GM06990 (cell line): ENCODE results near the gene CAMK2G.
"Not testable (repeated sequence)": the region's sequence is repeated elsewhere in the genome, so short reads cannot be mapped to it uniquely, and the experiment has no call there.

Experiments
- DNase-seq: peaks from one replicate; pipeline ENCODE4 v3.0.0-alpha.2; 2011; ENCODE audit not compliant: insufficient read length; ENCODE audit errors: extremely low read depth
- H3K27me3 ChIP-seq: replicated peaks from 2 replicates; pipeline ENCODE4 v1.6.0; 2011; ENCODE audit warnings: low read length; ENCODE audit not compliant: control insufficient read depth, insufficient read depth
- H3K36me3 ChIP-seq: 2 replicates; pipeline ENCODE4 v1.5.1; 2011; ENCODE audit warnings: low read length; ENCODE audit not compliant: control insufficient read depth, insufficient read depth
- H3K4me3 ChIP-seq: replicated peaks from 2 replicates; pipeline ENCODE4 v1.5.1; 2011; ENCODE audit warnings: low read depth, mild to moderate bottlenecking, control low read depth, low read length
- TF ChIP-seq, protein P1 (sequence below): IDR thresholded peaks from 2 replicates; pipeline ENCODE4 v1.5.1; 2011; ENCODE audit warnings: low read length, control low read depth, mild to moderate bottlenecking, inconsistent platforms; ENCODE audit not compliant: insufficient read depth, poor library complexity, severe bottlenecking

The CAMK2G gene

DNA sequence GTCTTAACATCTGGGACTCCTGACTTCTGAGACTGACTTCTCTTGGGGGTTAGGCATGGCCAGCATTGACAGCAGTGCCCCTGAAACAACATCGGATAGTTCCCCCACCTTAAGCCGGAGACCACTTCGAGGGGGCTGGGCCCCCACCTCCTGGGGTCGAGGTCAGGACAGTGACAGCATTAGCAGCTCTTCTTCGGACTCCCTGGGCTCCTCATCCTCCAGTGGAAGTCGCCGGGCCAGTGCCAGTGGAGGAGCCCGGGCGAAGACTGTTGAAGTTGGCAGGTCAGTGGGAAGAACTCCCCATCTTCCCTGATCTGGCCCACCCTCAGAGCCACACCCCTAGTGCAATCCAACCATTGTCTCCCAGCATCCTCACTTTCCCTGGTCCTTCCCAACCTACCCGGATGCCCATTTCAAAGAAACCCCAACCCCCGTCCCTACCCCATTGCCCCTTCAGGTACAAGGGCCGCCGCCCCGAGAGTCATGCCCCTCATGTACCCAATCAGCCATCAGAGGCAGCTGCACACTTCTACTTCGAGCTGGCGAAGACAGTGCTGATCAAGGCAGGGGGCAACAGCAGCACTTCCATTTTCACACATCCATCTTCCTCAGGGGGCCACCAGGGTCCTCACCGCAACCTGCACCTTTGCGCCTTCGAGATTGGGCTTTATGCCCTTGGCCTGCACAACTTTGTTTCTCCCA is 76.9 kb downstream of the CAMK2G start:
- DNase-seq, result no peak
- Histone ChIP-seq H3K36me3 (peaks cover 61% of the 10 kb centered on the region), H3K4me3 (no peak overlapping the region), H3K27me3 (no peaks in the 10 kb centered on the region)
- TF ChIP-seq, protein P1, sequence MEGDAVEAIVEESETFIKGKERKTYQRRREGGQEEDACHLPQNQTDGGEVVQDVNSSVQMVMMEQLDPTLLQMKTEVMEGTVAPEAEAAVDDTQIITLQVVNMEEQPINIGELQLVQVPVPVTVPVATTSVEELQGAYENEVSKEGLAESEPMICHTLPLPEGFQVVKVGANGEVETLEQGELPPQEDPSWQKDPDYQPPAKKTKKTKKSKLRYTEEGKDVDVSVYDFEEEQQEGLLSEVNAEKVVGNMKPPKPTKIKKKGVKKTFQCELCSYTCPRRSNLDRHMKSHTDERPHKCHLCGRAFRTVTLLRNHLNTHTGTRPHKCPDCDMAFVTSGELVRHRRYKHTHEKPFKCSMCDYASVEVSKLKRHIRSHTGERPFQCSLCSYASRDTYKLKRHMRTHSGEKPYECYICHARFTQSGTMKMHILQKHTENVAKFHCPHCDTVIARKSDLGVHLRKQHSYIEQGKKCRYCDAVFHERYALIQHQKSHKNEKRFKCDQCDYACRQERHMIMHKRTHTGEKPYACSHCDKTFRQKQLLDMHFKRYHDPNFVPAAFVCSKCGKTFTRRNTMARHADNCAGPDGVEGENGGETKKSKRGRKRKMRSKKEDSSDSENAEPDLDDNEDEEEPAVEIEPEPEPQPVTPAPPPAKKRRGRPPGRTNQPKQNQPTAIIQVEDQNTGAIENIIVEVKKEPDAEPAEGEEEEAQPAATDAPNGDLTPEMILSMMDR, result no peak

DNA sequence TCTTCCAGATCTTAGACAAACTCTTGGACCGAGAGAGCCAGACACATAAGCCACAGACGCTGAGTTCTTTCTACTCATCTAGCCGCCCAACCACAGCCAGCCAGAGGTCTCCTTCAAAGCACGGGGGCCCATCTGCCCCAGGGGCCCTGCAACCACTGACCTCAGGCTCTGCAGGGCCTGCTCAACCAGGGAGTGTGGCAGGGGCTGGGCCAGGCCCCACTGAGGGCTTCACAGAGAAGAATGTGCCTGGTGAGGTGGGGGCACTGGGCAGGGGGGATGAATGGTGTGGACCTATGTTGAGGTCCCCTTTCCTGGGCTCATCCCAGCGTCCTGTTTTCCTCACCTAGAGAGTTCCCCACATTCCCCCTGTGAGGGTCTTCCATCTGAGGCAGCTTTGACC is 77.6 kb downstream of the CAMK2G start:
- peaks cover 61% of the 10 kb centered on the region for H3K36me3 ChIP-seq
- H3K27me3 ChIP-seq, result no peaks in the 10 kb centered on the region
- TF ChIP-seq, protein P1, result no peak
- DNase-seq, result no peak
- H3K4me3 ChIP-seq, result no peak overlapping the region

DNA sequence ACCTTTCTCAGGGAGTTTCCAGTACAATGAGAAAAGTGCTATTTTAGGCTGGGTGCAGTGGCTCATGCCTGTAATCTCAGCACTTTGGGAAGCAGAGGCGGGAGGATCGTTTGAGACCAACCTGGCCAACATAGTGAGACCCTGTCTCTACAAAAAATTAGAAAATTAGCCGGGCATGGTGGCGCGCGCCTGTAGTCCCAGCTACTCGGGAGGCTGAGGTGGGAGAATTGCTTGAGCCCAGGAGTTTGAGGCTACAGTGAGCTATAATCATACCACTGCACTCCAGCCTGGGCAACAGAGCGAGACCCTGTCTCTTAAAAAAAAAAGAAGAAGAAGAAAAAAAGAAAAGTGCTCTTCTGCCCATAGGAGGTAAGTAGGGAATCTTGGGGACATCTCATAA is 78.3 kb downstream of the CAMK2G start:
- DNase-seq, H3K4me3 ChIP-seq, H3K27me3 ChIP-seq: not testable (repeated sequence)
- peaks cover 60% of the 10 kb centered on the region for H3K36me3 ChIP-seq

DNA sequence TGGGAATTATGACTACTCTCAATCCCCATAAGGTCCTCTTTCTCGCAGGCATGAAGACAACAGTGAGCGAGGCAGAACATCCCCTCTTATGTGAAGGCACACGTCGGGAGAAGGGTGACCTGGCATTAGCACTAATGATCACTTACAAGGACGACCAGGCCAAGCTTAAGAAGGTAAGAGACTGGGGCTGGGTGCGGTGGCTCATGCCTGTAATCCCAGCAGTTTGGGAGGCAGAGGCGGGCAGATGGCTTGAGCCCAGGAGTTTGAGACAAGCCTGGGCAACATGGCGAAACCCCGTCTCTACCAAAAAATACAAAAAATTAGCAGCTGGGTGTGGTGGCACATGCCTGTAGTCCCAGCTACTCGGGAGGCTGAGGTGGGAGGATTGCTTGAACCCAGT is 78.9 kb downstream of the CAMK2G start:
- not testable (repeated sequence) for H3K4me3 ChIP-seq, H3K27me3 ChIP-seq, DNase-seq
- H3K36me3 ChIP-seq, result peaks cover 62% of the 10 kb centered on the region

DNA sequence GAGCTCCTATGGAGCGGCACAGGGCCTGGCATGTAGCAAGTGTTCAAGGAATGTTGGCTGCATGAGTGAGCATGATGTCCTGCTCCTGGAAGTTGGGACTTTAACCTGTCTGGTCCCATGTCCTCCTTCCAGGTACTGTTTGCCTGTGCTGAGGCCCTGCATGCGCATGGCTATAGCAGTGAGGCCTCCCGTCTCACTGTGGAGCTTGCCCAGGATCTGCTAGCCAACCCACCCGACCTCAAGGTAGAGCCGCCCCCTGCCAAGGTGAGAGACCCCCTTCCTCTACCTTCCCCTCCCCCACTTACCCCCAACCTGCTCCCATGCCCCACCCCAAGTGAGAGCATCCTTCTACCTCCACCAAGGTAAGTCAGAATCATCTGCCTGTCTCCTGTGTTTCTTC is 80.9 kb downstream of the CAMK2G start:
- Histone ChIP-seq H3K4me3 (no peak overlapping the region), H3K27me3 (no peaks in the 10 kb centered on the region), H3K36me3 (peaks cover 65% of the 10 kb centered on the region)
- no peak for DNase-seq
- TF ChIP-seq, protein P1, result no peak

DNA sequence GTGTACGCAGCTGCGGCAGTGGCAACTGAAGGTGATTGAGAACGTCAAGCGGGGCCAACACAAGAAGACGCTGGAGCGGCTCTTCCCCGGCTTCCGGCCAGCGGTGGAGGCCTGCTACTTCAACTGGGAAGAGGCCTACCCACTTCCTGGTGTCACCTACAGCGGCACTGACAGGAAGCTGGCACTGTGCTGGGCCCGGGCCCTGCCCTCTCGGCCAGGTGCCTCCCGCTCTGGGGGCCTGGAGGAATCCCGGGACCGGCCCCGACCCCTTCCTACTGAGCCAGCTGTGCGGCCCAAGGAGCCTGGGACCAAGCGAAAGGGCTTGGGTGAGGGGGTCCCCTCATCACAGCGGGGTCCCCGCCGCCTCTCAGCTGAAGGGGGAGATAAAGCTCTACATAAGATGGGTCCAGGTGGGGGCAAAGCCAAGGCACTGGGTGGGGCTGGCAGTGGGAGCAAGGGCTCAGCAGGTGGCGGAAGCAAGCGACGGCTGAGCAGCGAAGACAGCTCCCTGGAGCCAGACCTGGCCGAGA is 82.4 kb downstream of the CAMK2G start:
- H3K27me3 ChIP-seq, result no peaks in the 10 kb centered on the region
- DNase-seq, result no peak
- TF ChIP-seq, protein P1, result no peak
- no peak overlapping the region for H3K4me3 ChIP-seq
- peaks cover 57% of the 10 kb centered on the region for H3K36me3 ChIP-seq
